BLaER1 treated with 17β-estradiol and CSF1 and Interleukin-3, amounts not matched to agents 10 nM and 100 nM (cell line): Measurements from ENCODE around the gene ACTR1A.
A peak's percentile ranks its signal among the peaks of the same experiment; 100 is the strongest.

ENCODE experiments used
- H3K27ac ChIP-seq, 11 experiments: shearing (Covaris generic); formaldehyde crosslinking; 2 replicates each; pipeline ENCODE4 v1.8.1; 2022
- H3K27me3 ChIP-seq, 11 experiments: shearing (Covaris generic); formaldehyde crosslinking; 2 replicates each; pipeline ENCODE4 v1.8.1; 2022
- H3K36me3 ChIP-seq, 11 experiments: shearing (Covaris generic); formaldehyde crosslinking; 2 replicates each; pipeline ENCODE4 v1.8.1; 2022
- H3K4me1 ChIP-seq, 10 experiments: shearing (Covaris generic); formaldehyde crosslinking; 2 replicates each; pipeline ENCODE4 v1.8.1; 2022
- H3K4me2 ChIP-seq, 11 experiments: shearing (Covaris generic); formaldehyde crosslinking; 2 replicates each; pipeline ENCODE4 v1.8.1; 2022
- H3K4me3 ChIP-seq, 10 experiments: shearing (Covaris generic); formaldehyde crosslinking; 2 replicates each; pipeline ENCODE4 v1.8.1; 2022
- H3K9ac ChIP-seq, 11 experiments: shearing (Covaris generic); formaldehyde crosslinking; 2 replicates each; pipeline ENCODE4 v1.8.1; 2022
- H3K9me3 ChIP-seq, 11 experiments: shearing (Covaris generic); formaldehyde crosslinking; replicated peaks in 1 of 11; 2 replicates each; pipeline ENCODE4 v1.8.1; 2022
- H4K20me1 ChIP-seq, 11 experiments: shearing (Covaris generic); formaldehyde crosslinking; 2 replicates each; pipeline ENCODE4 v1.8.1; 2022
- Cebpa-rat ChIP-seq, 11 experiments: shearing (Covaris generic); IDR thresholded peaks; 2 replicates each; pipeline ENCODE4 v1.8.1; 2022

The ACTR1A gene

GRCh38 chr10:102502337-102503151, at the start of gene ACTR1A:
ACTR1A (minus strand) TSS chr10:102502712; CDS start chr10:102502647, 65 bp downstream.
- Histone ChIP-seq H3K4me1 (peaks cover 43 to 69% (median 55%) of the 10 kb centered on the region in 10 experiments), H3K4me2 (peak within 1 kb of the TSS; percentile 88 to 98 (median 92)), H3K9ac (peak within 1 kb of the TSS; percentile 85 to 93 (median 88)), H3K4me3 (peak within 1 kb of the TSS; percentile 79 to 93 (median 84)), H3K36me3 (peaks cover 0 to 36% (median 15%) of the 10 kb centered on the region in 11 experiments; a peak in 14 of 22 replicates), H3K27me3 (no peaks in the 10 kb centered on the region), H3K27ac (peak within 1 kb of the TSS; percentile 76 to 90 (median 86)), H3K9me3 (no peaks in the 10 kb centered on the region), H4K20me1 (peaks cover 60 to 76% (median 71%) of the 10 kb centered on the region in 11 experiments)
- no peak for TF ChIP-seq Cebpa-rat (IDR thresholded peaks at IDR 0.05)

- H3K4me2 ChIP-seq = no peak overlapping the region
- no peak overlapping the region for H3K27ac ChIP-seq
- H3K36me3 ChIP-seq = peaks cover 31 to 72% (median 42%) of the 10 kb centered on the region in 11 experiments
- no peak for TF ChIP-seq Cebpa-rat (IDR thresholded peaks at IDR 0.05)
- peaks cover 0 to 8% (median 0%) of the 10 kb centered on the region in 11 experiments; a peak in 2 of 22 replicates for H3K9me3 ChIP-seq
- H3K9ac ChIP-seq = no peak overlapping the region
- H3K4me3 ChIP-seq = no peak overlapping the region
- H4K20me1 ChIP-seq = peaks cover 2 to 72% (median 14%) of the 10 kb centered on the region in 11 experiments; a peak in 15 of 22 replicates
- H3K27me3 ChIP-seq = no peaks in the 10 kb centered on the region
- peaks cover 14 to 22% (median 17%) of the 10 kb centered on the region in 10 experiments; a peak in 19 of 20 replicates for H3K4me1 ChIP-seq
Measured at GRCh38 chr10:102550636-102551210, 48.2 kb upstream of the ACTR1A start.

- H3K27me3 ChIP-seq = no peaks in the 10 kb centered on the region
- no peak for TF ChIP-seq Cebpa-rat (IDR thresholded peaks at IDR 0.05)
- peaks cover 0 to 8% (median 0%) of the 10 kb centered on the region in 11 experiments; a peak in 2 of 22 replicates for H3K9me3 ChIP-seq
- H3K9ac ChIP-seq = no peak overlapping the region
- peaks cover 14 to 27% (median 20%) of the 10 kb centered on the region in 10 experiments; a peak in 19 of 20 replicates for H3K4me1 ChIP-seq
- no peak overlapping the region for H3K4me2 ChIP-seq
- no peak overlapping the region for H3K27ac ChIP-seq
- no peak overlapping the region for H3K4me3 ChIP-seq
- peaks cover 31 to 75% (median 41%) of the 10 kb centered on the region in 11 experiments for H3K36me3 ChIP-seq
- peaks cover 7 to 72% (median 14%) of the 10 kb centered on the region in 11 experiments; a peak in 15 of 22 replicates for H4K20me1 ChIP-seq
Measured at GRCh38 chr10:102549549-102549948, 47.0 kb upstream of the ACTR1A start.

GRCh38 chr10:102546606-102547320, 44.3 kb upstream of the ACTR1A start:
- H3K4me1 ChIP-seq = peaks cover 14 to 32% (median 20%) of the 10 kb centered on the region in 10 experiments; a peak in 19 of 20 replicates
- H3K9me3 ChIP-seq = peaks cover 0 to 8% (median 0%) of the 10 kb centered on the region in 11 experiments; a peak in 2 of 22 replicates
- TF ChIP-seq Cebpa-rat (IDR thresholded peaks at IDR 0.05) = no peak
- H3K9ac ChIP-seq = no peak overlapping the region
- H3K4me3 ChIP-seq = no peak overlapping the region
- H4K20me1 ChIP-seq = peaks cover 7 to 84% (median 14%) of the 10 kb centered on the region in 11 experiments; a peak in 15 of 22 replicates
- peak overlapping the region in 1 of 11 experiments; percentile 6; a peak in 1 of 22 replicates for H3K27ac ChIP-seq
- H3K4me2 ChIP-seq = peak overlapping the region; percentile 13 to 73 (median 46); a peak in 21 of 22 replicates
- peaks cover 18 to 58% (median 28%) of the 10 kb centered on the region in 11 experiments for H3K36me3 ChIP-seq
- no peaks in the 10 kb centered on the region for H3K27me3 ChIP-seq

GRCh38 chr10:102545997-102546396, 43.5 kb upstream of the ACTR1A start:
- Histone ChIP-seq H3K36me3 (peaks cover 11 to 50% (median 20%) of the 10 kb centered on the region in 11 experiments), H3K9me3 (peaks cover 0 to 5% (median 0%) of the 10 kb centered on the region in 11 experiments; a peak in 2 of 22 replicates), H3K4me3 (no peak overlapping the region), H3K27ac (no peak overlapping the region), H3K27me3 (no peaks in the 10 kb centered on the region), H3K9ac (no peak overlapping the region), H3K4me1 (peaks cover 14 to 32% (median 20%) of the 10 kb centered on the region in 10 experiments; a peak in 19 of 20 replicates), H3K4me2 (peak overlapping the region; percentile 13 to 73 (median 46); a peak in 19 of 22 replicates), H4K20me1 (peaks cover 7 to 90% (median 14%) of the 10 kb centered on the region in 11 experiments; a peak in 15 of 22 replicates)
- no peak for TF ChIP-seq Cebpa-rat (IDR thresholded peaks at IDR 0.05)

- H3K27me3 ChIP-seq = no peaks in the 10 kb centered on the region
- no peak overlapping the region for H3K9ac ChIP-seq
- no peaks in the 10 kb centered on the region for H3K9me3 ChIP-seq
- H3K4me1 ChIP-seq = peaks cover 14 to 32% (median 20%) of the 10 kb centered on the region in 10 experiments; a peak in 19 of 20 replicates
- peaks cover 7 to 94% (median 14%) of the 10 kb centered on the region in 11 experiments; a peak in 15 of 22 replicates for H4K20me1 ChIP-seq
- H3K4me3 ChIP-seq = no peak overlapping the region
- H3K4me2 ChIP-seq = peak overlapping the region in 7 of 11 experiments; percentile 13 to 73 (median 59); a peak in 8 of 22 replicates
- H3K36me3 ChIP-seq = peaks cover 5 to 44% (median 14%) of the 10 kb centered on the region in 11 experiments; a peak in 21 of 22 replicates
- H3K27ac ChIP-seq = no peak overlapping the region
- TF ChIP-seq Cebpa-rat (IDR thresholded peaks at IDR 0.05) = no peak
Measured at GRCh38 chr10:102545265-102545871, 42.9 kb upstream of the ACTR1A start.

- Histone ChIP-seq H3K27ac (no peak overlapping the region), H3K4me3 (no peak overlapping the region), H3K27me3 (no peaks in the 10 kb centered on the region)
Measured at GRCh38 chr10:102542800-102543418, 40.4 kb upstream of the ACTR1A start.

More at GRCh38 chr10:102542800-102543418, 40.4 kb upstream of the ACTR1A start:
- no peaks in the 10 kb centered on the region for H3K9me3 ChIP-seq
- peaks cover 0 to 28% (median 0%) of the 10 kb centered on the region in 11 experiments; a peak in 4 of 22 replicates for H3K36me3 ChIP-seq
- peaks cover 14 to 32% (median 20%) of the 10 kb centered on the region in 10 experiments; a peak in 19 of 20 replicates for H3K4me1 ChIP-seq
- H4K20me1 ChIP-seq = peaks cover 10 to 96% (median 21%) of the 10 kb centered on the region in 11 experiments; a peak in 16 of 22 replicates
- no peak overlapping the region for H3K9ac ChIP-seq
- peak overlapping the region in 2 of 11 experiments; percentile 5 to 11; a peak in 1 of 22 replicates for H3K4me2 ChIP-seq
- TF ChIP-seq Cebpa-rat (IDR thresholded peaks at IDR 0.05) = no peak
